BLaER1 (cell line): ENCODE results near the gene SLX4IP.

ENCODE experiments used
- H3K27ac ChIP-seq: shearing (Covaris generic); formaldehyde crosslinking; 2 replicates; pipeline ENCODE4 v1.8.1; 2022
- H3K27me3 ChIP-seq: shearing (Covaris generic); formaldehyde crosslinking; 2 replicates; pipeline ENCODE4 v1.8.1; 2022
- H3K36me3 ChIP-seq: shearing (Covaris generic); formaldehyde crosslinking; 2 replicates; pipeline ENCODE4 v1.8.1; 2022
- H3K4me1 ChIP-seq: shearing (Covaris generic); formaldehyde crosslinking; 2 replicates; pipeline ENCODE4 v1.8.1; 2022
- H3K4me2 ChIP-seq: shearing (Covaris generic); formaldehyde crosslinking; 2 replicates; pipeline ENCODE4 v1.8.1; 2022
- H3K4me3 ChIP-seq: shearing (Covaris generic); formaldehyde crosslinking; 2 replicates; pipeline ENCODE4 v1.8.1; 2022
- H3K9ac ChIP-seq: shearing (Covaris generic); formaldehyde crosslinking; 2 replicates; pipeline ENCODE4 v1.8.1; 2022
- H3K9me3 ChIP-seq: shearing (Covaris generic); formaldehyde crosslinking; 2 replicates; pipeline ENCODE4 v1.8.1; 2022
- H4K20me1 ChIP-seq: shearing (Covaris generic); formaldehyde crosslinking; 2 replicates; pipeline ENCODE4 v1.8.1; 2022
- Cebpa-rat ChIP-seq: shearing (Covaris generic); IDR thresholded peaks from 2 replicates; pipeline ENCODE4 v1.8.1; 2022

SLX4IP gene

DNA sequence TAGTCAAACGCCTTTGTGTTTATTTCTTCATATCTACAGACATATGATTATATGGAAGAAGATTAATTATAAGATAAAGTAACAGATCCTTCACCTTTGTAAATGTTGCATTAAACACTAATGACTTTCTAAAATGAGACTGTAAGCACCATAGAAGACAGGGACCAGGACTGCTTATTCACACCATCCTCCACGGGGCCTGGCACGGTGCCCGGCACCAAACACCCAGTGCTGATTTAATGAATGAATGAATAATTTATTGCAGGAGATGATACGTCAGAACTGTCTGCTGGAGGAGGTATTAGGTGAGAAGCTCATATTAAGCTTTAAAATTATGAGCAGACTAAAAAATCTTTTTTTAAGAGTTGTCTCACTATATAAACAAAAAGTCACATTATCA lies 88.3 kb downstream of the SLX4IP start:
- H3K27ac ChIP-seq, result no peak overlapping the region
- no peaks in the 10 kb centered on the region; the same call in 1 of the 2 replicates for H3K4me1 ChIP-seq

DNA sequence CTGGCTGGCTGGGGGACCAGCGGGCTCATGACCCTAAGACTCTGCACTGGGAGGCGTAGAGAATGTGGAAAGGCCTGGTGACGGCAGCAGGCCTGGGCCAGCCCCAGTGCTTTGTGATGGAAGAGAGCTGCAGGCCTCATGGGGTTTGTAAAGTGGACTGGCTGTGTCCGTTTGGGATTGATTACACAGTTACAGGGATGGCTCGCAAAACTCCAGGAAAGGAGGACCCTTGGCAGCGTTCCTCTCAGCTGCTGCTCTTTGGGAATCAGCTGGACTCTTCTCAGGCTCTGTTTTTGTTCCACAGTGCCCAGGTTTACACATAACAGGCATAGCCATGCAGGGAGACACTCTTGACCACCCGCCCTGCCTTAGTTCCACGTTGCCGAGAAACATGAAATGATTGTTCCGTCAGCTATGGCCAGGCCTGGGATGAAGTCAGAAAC lies 89.0 kb downstream of the SLX4IP start:
- H3K4me3 ChIP-seq, result no peak overlapping the region
- 0 out of 2 replicates have a peak, but pooled peaks cover 4% of the 10 kb centered on the region for H4K20me1 ChIP-seq
- TF ChIP-seq Cebpa-rat, result no peak
- no peak overlapping the region for H3K9ac ChIP-seq
- H3K4me2 ChIP-seq, result no peak overlapping the region
- no peaks in the 10 kb centered on the region; the same call in 1 of the 2 replicates for H3K4me1 ChIP-seq
- no peak overlapping the region for H3K27ac ChIP-seq
- no peaks in the 10 kb centered on the region for H3K27me3 ChIP-seq
- H3K9me3 ChIP-seq, result no peaks in the 10 kb centered on the region
- H3K36me3 ChIP-seq, result no peaks in the 10 kb centered on the region

More for the DNA sequence above, 88.3 kb downstream of the SLX4IP start:
- no peaks in the 10 kb centered on the region for H3K27me3 ChIP-seq
- no peak for TF ChIP-seq Cebpa-rat
- no peak overlapping the region for H3K4me2 ChIP-seq
- no peaks in the 10 kb centered on the region for H3K9me3 ChIP-seq
- 0 out of 2 replicates have a peak, but pooled peaks cover 4% of the 10 kb centered on the region for H4K20me1 ChIP-seq
- no peak overlapping the region for H3K9ac ChIP-seq
- H3K4me3 ChIP-seq, result no peak overlapping the region
- H3K36me3 ChIP-seq, result no peaks in the 10 kb centered on the region

DNA sequence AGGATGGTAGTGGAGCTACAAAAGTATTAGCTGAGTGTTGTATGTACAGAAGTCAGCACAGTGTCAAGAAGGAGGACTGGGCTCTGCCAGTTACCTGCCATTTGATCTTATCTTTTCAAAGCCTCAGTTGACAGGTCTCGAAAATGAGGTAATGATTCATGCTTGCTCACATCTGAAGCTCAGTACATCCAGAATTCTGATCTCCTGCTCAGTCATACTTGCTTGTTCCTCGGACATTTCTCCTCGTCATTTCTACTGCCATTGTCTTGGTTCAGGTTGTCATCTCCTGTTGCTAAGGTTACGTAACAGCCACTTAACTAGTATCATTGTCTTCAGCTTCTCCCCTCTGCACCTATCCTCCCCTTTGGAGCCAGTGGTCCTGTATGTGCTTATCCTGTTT lies 89.5 kb downstream of the SLX4IP start:
- Histone ChIP-seq H3K36me3 (no peaks in the 10 kb centered on the region), H3K9ac (no peak overlapping the region), H3K4me1 (no peaks in the 10 kb centered on the region; the same call in 1 of the 2 replicates), H3K27ac (no peak overlapping the region), H3K9me3 (no peaks in the 10 kb centered on the region), H4K20me1 (0 out of 2 replicates have a peak, but pooled peaks cover 4% of the 10 kb centered on the region), H3K27me3 (no peaks in the 10 kb centered on the region), H3K4me2 (no peak overlapping the region), H3K4me3 (no peak overlapping the region)
- no peak for TF ChIP-seq Cebpa-rat

DNA sequence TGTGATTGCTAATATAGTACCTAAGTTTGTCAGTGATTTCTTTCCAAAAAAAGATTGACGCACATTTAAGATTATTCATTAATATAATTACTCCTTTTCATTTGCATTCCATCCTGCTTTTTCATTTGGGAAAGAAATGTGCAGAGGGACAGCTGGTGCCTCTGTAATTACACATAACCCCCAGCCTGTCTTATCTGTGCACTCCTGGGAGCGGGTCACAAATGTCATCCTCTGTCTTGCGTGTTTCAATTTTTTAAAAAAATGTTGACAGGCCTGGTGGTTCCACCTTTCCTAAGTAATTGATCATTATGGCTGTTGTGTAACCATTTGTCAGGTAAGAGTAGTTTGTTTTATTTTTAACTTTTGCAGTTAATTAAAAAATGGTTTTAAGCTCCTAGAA lies 92.7 kb downstream of the SLX4IP start:
- no peaks in the 10 kb centered on the region for H3K9me3 ChIP-seq
- no peaks in the 10 kb centered on the region for H3K27me3 ChIP-seq
- no peak overlapping the region for H3K9ac ChIP-seq
- H3K36me3 ChIP-seq, result no peaks in the 10 kb centered on the region
- no peak for TF ChIP-seq Cebpa-rat
- H3K4me1 ChIP-seq, result no peaks in the 10 kb centered on the region
- no peak overlapping the region for H3K4me3 ChIP-seq
- H3K4me2 ChIP-seq, result no peak overlapping the region
- H4K20me1 ChIP-seq, result no peaks in the 10 kb centered on the region
- no peak overlapping the region for H3K27ac ChIP-seq

DNA sequence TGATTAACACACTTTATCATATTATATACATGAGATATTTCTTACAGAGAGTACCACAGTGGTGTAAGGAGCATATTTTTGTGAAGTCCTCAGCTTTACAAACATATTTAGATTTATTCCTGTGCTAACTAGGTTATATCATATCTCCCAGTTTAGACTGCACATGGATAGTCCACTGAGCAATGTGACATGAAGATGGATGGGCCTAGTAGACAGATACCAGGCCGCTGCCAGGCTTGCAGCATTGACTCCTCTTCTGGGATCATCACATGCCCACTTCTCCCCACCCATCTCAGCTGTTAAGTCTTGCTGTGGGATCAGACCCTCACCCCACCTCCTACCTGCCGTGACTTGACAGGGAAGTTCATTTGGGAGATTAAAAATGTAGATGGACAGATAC lies 95.8 kb downstream of the SLX4IP start:
- no peak overlapping the region for H3K27ac ChIP-seq

DNA sequence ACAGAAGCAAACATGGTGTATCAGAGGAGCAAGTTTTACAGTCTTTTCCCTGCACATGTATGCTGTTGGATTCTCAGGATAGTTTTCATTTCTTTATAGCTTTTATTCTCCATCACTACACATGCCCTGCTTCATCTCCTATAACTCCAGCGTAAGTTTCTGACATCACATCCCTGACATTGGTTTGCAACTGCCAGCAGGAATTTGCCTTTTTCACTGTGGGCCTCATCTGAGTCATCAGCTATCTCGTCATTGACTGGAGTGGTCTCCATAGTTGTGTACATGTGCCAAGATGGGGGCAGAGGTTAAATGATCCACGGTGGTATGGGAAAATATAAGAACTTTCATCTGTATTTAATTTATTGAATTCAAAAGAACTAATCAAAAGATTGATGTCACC lies 96.7 kb downstream of the SLX4IP start:
- TF ChIP-seq Cebpa-rat, result no peak
- no peaks in the 10 kb centered on the region for H4K20me1 ChIP-seq
- H3K4me1 ChIP-seq, result no peaks in the 10 kb centered on the region
- no peaks in the 10 kb centered on the region for H3K9me3 ChIP-seq
- H3K4me2 ChIP-seq, result no peak overlapping the region
- no peaks in the 10 kb centered on the region for H3K27me3 ChIP-seq
- no peak overlapping the region for H3K27ac ChIP-seq
- no peak overlapping the region for H3K4me3 ChIP-seq
- H3K9ac ChIP-seq, result no peak overlapping the region
- H3K36me3 ChIP-seq, result no peaks in the 10 kb centered on the region

More for the DNA sequence above, 95.8 kb downstream of the SLX4IP start:
- Histone ChIP-seq H3K36me3 (no peaks in the 10 kb centered on the region), H3K4me2 (no peak overlapping the region), H4K20me1 (no peaks in the 10 kb centered on the region), H3K9me3 (no peaks in the 10 kb centered on the region), H3K4me3 (no peak overlapping the region), H3K4me1 (no peaks in the 10 kb centered on the region), H3K27me3 (no peaks in the 10 kb centered on the region), H3K9ac (no peak overlapping the region)
- no peak for TF ChIP-seq Cebpa-rat

DNA sequence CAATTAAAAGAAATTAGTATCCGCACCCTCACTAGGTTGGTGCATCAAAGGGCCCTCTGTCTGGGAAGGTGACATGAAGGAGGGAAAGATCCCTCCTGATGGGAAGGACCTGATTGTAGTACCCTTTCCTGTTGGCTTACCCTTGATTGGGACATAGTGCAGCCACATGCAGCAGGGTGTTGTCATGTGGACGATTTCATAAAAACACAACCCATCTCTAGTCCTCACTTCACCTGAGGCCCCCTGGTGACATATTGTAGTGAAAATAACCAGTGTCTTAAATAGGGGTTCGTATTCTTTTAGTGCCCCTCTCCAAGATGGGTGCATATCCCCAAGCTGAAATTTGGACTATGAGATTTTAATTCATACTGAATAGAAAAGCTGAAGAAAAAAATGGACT lies 97.3 kb downstream of the SLX4IP start:
- Histone ChIP-seq H3K27ac (no peak overlapping the region), H3K9me3 (no peaks in the 10 kb centered on the region), H3K4me2 (no peak overlapping the region), H3K9ac (no peak overlapping the region), H4K20me1 (no peaks in the 10 kb centered on the region), H3K27me3 (no peaks in the 10 kb centered on the region), H3K4me3 (no peak overlapping the region), H3K4me1 (no peaks in the 10 kb centered on the region), H3K36me3 (no peaks in the 10 kb centered on the region)
- no peak for TF ChIP-seq Cebpa-rat

DNA sequence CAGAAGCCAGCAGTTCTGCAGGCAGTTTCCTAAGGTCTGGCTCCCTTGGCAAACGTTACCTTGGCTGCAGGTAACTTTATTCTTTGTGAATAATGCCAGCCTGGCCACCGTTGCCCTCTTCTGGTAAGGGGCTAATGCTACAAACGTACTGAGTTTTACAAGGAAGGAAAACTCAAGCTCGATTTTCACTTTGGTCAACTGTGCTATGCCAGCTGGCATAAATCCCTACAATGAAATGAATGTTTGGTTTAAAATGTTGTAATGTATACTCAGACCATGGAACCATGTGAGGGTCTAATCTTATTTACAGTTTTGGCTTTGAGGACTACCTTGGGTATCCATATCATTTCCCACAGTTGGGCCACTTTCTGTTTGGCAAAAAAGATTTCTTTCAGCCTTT lies 101.4 kb downstream of the SLX4IP start:
- no peak for TF ChIP-seq Cebpa-rat

DNA sequence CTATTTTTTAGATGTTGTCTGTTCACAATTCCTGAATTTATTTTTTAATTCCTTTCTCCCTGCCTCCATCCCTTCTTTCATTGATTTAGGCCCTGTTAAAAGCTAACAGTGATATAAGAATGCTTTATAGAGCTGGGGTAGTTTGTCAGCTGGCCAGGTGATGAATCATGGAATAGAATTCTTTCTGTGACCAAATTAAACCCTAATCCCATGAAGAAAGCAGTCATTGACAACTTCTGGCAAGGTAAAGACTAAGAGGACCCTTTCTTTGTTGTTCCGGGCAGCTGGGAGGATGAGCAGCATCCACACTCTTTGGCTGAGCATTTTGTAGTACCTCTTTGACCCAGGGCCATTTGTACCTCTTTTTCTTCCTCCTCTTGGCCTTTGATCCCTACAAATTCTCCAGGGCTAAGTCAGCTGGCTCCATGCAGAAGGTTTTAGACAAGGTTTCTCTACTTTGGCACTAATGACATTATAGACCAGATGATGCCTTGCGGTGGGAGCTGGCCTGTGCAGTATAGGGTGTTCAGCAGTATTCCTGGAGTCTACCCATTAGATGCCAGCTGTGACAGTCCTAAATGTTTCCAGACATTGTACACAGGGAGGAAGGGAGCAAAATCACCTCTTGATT lies 102.9 kb downstream of the SLX4IP start:
- Histone ChIP-seq H3K9ac (no peak overlapping the region), H3K27me3 (no peaks in the 10 kb centered on the region), H3K36me3 (no peaks in the 10 kb centered on the region), H4K20me1 (no peaks in the 10 kb centered on the region), H3K9me3 (no peaks in the 10 kb centered on the region), H3K4me2 (no peak overlapping the region), H3K4me1 (peaks cover 15% of the 10 kb centered on the region; the same call in 1 of the 2 replicates), H3K4me3 (no peak overlapping the region), H3K27ac (no peak overlapping the region)
- no peak for TF ChIP-seq Cebpa-rat

More for the DNA sequence above, 101.4 kb downstream of the SLX4IP start:
- H4K20me1 ChIP-seq, result no peaks in the 10 kb centered on the region
- H3K27me3 ChIP-seq, result no peaks in the 10 kb centered on the region
- H3K4me2 ChIP-seq, result no peak overlapping the region
- H3K4me3 ChIP-seq, result no peak overlapping the region
- H3K9me3 ChIP-seq, result no peaks in the 10 kb centered on the region
- no peak overlapping the region for H3K27ac ChIP-seq
- H3K9ac ChIP-seq, result no peak overlapping the region
- H3K4me1 ChIP-seq, result peaks cover 15% of the 10 kb centered on the region; the same call in 1 of the 2 replicates
- no peaks in the 10 kb centered on the region for H3K36me3 ChIP-seq

DNA sequence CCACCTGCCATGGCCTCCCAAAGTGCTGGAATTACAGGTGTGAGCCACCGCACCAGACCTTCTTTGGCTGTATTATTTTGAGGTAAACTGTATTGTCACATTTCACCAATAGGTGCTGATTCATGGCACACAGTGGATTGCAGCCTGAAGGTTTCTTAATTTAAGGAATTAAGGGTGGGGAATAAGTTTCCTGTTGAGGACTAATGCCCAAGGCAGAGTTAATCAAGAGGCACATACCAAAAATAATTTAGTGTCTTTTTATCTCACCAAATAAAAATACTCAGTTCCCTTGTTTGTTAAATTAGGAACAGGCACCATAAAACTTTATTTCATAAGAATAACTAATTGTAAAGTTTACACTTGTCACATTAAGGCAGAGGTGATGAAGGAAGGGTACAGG lies 103.7 kb downstream of the SLX4IP start:
- Histone ChIP-seq H3K27me3 (no peaks in the 10 kb centered on the region), H4K20me1 (no peaks in the 10 kb centered on the region), H3K4me1 (peaks cover 15% of the 10 kb centered on the region; the same call in 1 of the 2 replicates), H3K4me2 (no peak overlapping the region), H3K27ac (no peak overlapping the region), H3K36me3 (no peaks in the 10 kb centered on the region), H3K9me3 (no peaks in the 10 kb centered on the region), H3K4me3 (no peak overlapping the region), H3K9ac (no peak overlapping the region)
- no peak for TF ChIP-seq Cebpa-rat
